GM12874 (cell line): Measurements from ENCODE around the gene MGLL.

Experiments
- TF ChIP-seq, protein P1 (sequence below): IDR thresholded peaks from 2 replicates; pipeline ENCODE4 v1.5.1; 2011; ENCODE audit warnings: low read depth, mild to moderate bottlenecking, control low read depth, low read length, moderate library complexity; ENCODE audit not compliant: insufficient read depth

Gene MGLL

DNA sequence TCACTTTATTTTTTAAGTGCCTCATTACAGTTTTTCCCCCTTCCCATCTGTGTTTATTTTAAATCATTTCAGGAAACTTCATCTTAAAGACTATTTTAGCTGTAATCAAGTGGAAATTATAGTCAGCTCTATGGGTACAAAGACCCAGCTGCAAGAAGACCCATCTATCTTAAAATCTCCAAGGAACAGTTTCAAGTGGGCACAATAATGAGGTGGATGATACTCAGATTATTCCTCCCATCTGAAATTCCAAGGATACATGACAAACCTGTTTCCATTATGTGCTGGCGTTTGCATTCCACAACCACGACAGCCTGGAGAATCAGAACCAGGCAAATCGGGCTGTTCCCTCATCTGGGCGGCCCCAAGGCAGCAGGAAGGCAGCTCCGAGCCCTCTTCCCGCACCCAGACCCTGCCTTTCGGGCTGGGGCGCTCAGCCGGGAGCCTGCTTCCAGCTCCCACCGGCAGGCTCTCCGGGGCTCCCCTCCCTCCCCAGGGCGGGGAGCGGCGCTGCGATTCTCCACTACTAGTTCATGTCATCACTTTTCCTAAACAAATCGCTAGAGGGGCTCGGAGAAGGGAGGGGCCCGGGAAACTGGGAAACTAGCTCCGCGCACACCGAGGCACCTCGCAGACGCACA lies at the start of gene MGLL:
Gene MGLL (minus strand): TSS at position 475 of the 641 bp plus-strand sequence. CDS start 197 bp downstream, at position 278.
- TF ChIP-seq, protein P1, sequence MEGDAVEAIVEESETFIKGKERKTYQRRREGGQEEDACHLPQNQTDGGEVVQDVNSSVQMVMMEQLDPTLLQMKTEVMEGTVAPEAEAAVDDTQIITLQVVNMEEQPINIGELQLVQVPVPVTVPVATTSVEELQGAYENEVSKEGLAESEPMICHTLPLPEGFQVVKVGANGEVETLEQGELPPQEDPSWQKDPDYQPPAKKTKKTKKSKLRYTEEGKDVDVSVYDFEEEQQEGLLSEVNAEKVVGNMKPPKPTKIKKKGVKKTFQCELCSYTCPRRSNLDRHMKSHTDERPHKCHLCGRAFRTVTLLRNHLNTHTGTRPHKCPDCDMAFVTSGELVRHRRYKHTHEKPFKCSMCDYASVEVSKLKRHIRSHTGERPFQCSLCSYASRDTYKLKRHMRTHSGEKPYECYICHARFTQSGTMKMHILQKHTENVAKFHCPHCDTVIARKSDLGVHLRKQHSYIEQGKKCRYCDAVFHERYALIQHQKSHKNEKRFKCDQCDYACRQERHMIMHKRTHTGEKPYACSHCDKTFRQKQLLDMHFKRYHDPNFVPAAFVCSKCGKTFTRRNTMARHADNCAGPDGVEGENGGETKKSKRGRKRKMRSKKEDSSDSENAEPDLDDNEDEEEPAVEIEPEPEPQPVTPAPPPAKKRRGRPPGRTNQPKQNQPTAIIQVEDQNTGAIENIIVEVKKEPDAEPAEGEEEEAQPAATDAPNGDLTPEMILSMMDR: no peak

DNA sequence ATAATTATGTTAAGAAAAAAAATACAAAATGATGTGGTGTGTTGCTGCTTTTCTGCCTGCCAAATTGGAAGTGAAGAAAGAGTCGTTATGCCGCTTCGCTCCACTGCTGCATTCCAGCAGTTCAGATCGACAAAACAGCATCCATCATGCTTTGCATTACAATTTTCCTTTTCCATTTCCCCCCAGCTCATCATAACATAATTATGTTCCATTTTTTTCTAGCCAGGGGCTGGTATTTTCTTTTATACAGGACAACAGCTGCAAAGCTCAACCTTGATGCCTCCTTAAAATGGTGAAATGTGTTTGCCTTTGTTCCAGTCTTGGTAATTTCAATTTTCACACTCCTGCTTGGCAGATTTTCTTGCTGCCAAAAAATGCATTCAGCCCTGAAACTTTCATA lies 47.8 kb upstream of the MGLL start:
- TF ChIP-seq, protein P1: no peak

DNA sequence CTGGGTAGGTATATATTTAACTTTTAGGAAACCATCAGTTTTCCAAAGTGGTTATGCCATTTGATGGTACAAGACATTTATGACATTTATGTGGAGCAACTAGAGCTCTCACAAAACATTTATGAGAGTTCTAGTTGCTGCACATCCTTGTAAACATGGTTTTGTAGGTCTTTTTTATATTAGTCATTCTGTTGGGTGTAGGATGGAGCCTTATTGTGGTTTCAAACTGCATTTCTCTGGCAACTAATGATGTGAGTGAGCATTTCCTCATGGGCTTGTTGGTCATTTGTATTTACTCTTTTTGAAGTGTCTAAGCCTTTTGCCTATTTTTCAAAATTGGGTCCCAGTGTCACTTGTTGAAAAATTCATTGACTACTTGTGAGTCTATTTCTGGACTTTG lies 45.7 kb upstream of the MGLL start:
- TF ChIP-seq, protein P1: no peak

DNA sequence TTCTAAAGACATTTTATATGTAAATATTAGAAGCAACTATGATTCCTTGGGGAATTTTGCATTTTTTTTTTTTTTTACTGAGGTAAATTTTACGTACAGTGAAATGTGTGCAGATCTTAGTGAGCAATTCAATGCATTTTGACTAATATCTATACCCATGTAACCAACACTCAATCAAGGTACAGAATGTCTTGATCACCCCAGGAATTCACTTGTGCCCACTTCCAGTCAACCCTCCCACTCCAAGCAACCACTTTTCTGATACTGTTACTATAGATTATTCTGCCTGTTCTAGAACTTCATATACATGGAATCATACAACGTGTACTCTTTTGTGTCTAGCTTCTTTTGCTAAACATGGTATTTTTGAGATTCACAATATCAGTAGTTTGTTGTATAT lies 45.1 kb upstream of the MGLL start:
- TF ChIP-seq, protein P1: no peak

DNA sequence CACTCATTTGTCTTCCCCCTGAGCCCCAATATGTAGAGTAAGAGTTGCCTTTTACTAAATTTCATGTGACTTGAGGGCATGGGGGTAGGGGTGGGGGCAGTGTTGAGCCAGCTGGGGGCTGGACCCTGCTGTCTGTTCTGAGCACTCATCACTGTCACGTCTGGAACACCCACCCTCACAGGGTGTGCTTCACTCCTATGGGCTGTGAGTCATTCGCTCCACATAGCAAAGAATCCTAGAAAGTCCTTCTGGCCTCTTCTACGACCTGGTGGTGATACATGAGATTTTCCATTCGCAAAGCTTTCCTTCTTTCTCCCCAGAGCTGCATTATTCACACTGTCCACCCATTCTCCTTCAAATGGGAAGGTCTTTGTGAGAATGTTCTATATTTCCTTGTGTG lies 43.6 kb upstream of the MGLL start:
- TF ChIP-seq, protein P1: no peak

DNA sequence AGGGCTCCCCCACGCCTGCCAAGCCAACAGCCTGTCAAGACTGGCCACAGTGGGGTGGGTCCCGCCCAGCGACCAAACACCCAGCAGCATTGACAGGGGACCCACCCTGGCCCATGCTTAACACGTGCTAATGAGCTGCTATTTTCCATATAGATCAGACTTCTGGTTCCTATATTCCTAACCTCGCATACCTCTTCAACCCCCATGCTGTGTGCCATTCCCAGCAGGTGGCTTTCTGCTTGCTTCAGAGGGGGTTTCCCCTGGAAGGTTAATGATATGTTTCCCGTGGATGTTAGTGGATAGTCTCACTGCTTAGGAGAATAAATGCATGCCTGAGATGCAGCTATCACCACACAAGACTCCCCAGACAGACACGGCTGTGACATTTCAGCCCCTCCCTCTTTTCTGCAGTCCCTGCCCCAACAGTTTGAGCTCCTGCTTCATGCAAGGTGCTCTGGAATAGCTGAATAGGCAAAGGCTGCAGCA lies 37.9 kb upstream of the MGLL start:
- TF ChIP-seq, protein P1: no peak

DNA sequence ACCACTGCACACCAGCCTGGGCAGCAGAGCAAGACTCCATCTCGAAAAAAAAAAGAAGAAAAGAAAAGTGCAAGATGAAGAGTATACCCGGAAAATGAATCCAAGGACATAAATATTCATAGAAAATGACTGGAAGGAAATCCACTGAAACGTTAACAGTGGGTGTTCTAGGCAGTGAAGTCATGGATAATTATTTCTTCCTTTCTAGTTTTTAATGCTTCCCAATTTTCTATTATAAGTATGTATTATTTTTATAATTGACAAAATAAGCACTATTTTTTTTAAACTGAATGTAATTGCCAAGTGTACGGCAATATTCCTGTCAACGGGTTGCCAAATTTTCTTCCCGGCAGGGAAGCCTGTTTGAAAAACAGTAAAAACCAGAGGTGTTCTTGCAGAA lies 37.4 kb upstream of the MGLL start:
- TF ChIP-seq, protein P1: no peak
